ENCODE data around the gene SYCP2L. TPM values are rescaled to one million over a fixed set of nuclear protein-coding genes. Genes with fewer than 3 reads are reported as not detected.

The SYCP2L gene
- total and polyA plus RNA-seq, 2 of the 4 experiments (the other 2 are of a cell fraction) = 0.05 TPM; not detected in 1

- H3K4me3 ChIP-seq (ENCODE audit: insufficient read depth, low read depth, low read length) = no peak overlapping the region
- ChIA-PET POLR2A (ENCODE audit: unreplicated experiment) (no interaction called here), CTCF (no interaction called here)
- H4K20me1 ChIP-seq (ENCODE audit: insufficient read depth, low read length) = no peaks in the 10 kb centered on the region
- no peak overlapping the region for H4K5ac ChIP-seq (ENCODE audit: low read depth, low read length)
- no peak overlapping the region for H3K23ac ChIP-seq (ENCODE audit: low read depth, low read length)
- no peak overlapping the region for H2BK15ac ChIP-seq (ENCODE audit: low read depth, low read length)
- no peak overlapping the region for H4K8ac ChIP-seq (ENCODE audit: low read depth in 2 of 2, low read length in 2 of 2)
- H3K18ac ChIP-seq (ENCODE audit: low read depth, low read length) = no peak overlapping the region
- H2BK20ac ChIP-seq (ENCODE audit: low read depth, low read length) = no peak overlapping the region
- no peak overlapping the region for H2AFZ ChIP-seq (replicated peaks; ENCODE audit: low read length, poor library complexity)
- H3K27me3 ChIP-seq (ENCODE audit: control insufficient read depth, insufficient read depth, low read length) = no peaks in the 10 kb centered on the region
- intact Hi-C loops (cut with micrococcal nuclease) (no loop called here), dilution Hi-C loops (cut with HindIII; ENCODE audit: low sequenced_read_pairs, unreplicated experiment) (no loop called here), in situ Hi-C loops (cut with MboI; ENCODE audit: low sequenced_read_pairs) (no loop called here)
- no peak overlapping the region for H2BK5ac ChIP-seq (ENCODE audit: low read depth, low read length, poor library complexity, severe bottlenecking)
- no peak overlapping the region for H3K27ac ChIP-seq (ENCODE audit: insufficient read depth, low read length)
- no peak overlapping the region for H3K56ac ChIP-seq (ENCODE audit: extremely low read depth, insufficient read depth, low read length)
- H3K9me1 ChIP-seq (ENCODE audit: insufficient read depth, low read length) = no peaks in the 10 kb centered on the region
- H3K36me3 ChIP-seq (ENCODE audit: control insufficient read depth, insufficient read depth, low read length) = no peaks in the 10 kb centered on the region
- H4K91ac ChIP-seq (ENCODE audit: insufficient read depth, low read depth, low read length) = no peak overlapping the region
- ATAC-seq (ENCODE audit: low read depth) = no peak
- no TSS peak for BruUV-seq (replicated peaks)
- WGBS, 2 experiments (ENCODE audit: extremely low coverage in 2 of 2, insufficient read length in 1 of 2) = no CpG with 5 or more reads among the region's 7 CpGs
- no peak for DNase-seq
- no peak overlapping the region for H2BK120ac ChIP-seq (ENCODE audit: low read depth, low read length)
- no peaks in the 10 kb centered on the region; the same call in 1 of the 2 replicates for H3K9me3 ChIP-seq (ENCODE audit: control insufficient read depth, insufficient read depth, low read length)
- H3K14ac ChIP-seq (replicated peaks; ENCODE audit: low read depth, low read length) = no peak overlapping the region
- TF ChIP-seq RCOR1 (IDR thresholded peaks at IDR 0.05; ENCODE audit: insufficient replicate concordance, low read length) = no peak
- TF ChIP-seq ELK1 (IDR thresholded peaks at IDR 0.05; ENCODE audit: borderline replicate concordance, low read depth, low read length) = no peak
- TF ChIP-seq USF2 (IDR thresholded peaks at IDR 0.05; ENCODE audit: low read depth, low read length) = no peak
- TF ChIP-seq CEBPB (IDR thresholded peaks at IDR 0.05; ENCODE audit: low read depth, low read length) = peak; percentile 79
- TF ChIP-seq MXI1 (IDR thresholded peaks at IDR 0.05; ENCODE audit: borderline replicate concordance, low read depth, low read length) = no peak
- TF ChIP-seq CTCF (conservative IDR thresholded peaks at IDR 0.05; ENCODE audit: low read depth, low read length) = no peak
- H3K4me1 ChIP-seq (ENCODE audit: control insufficient read depth, insufficient read depth, low read length) = no peaks in the 10 kb centered on the region
- H3K79me1 ChIP-seq (ENCODE audit: low read depth in 1 of 2, low read length in 2 of 2) = no peaks in the 10 kb centered on the region
- H2AK5ac ChIP-seq (ENCODE audit: low read depth, low read length) = no peak overlapping the region
- H2AK9ac ChIP-seq (replicated peaks; ENCODE audit: low read depth, low read length, poor library complexity) = no peak overlapping the region
- no peak overlapping the region for H3K9ac ChIP-seq (ENCODE audit: low read depth, low read length)
- no peak overlapping the region for H3K4ac ChIP-seq (ENCODE audit: low read depth, low read length)
- H3K4me2 ChIP-seq (ENCODE audit: low read depth, low read length) = no peak overlapping the region
These were observed 17.2 kb downstream of the SYCP2L start for GRCh38 chr6:10904015-10904414.

Data from IMR-90 (cell line).